HG02571 (cell line): ENCODE data around the gene CDH7.

Experiments
- ATAC-seq: cut with Tn5 transposase; IDR thresholded peaks from one replicate; pipeline ENCODE4 v1.9.1; 2021; ENCODE audit warnings: mild to moderate bottlenecking, moderate library complexity; ENCODE audit not compliant: unreplicated experiment

The CDH7 gene

GRCh38 chr18:65768120-65768778 lies 17.4 kb downstream of the CDH7 start:
- no peak for ATAC-seq

- no peak for ATAC-seq
Measured at GRCh38 chr18:65769652-65770051, 18.8 kb downstream of the CDH7 start.

GRCh38 chr18:65786474-65786873 lies 35.7 kb downstream of the CDH7 start:
- no peak for ATAC-seq

- ATAC-seq: no peak
Measured at GRCh38 chr18:65788373-65788772, 37.6 kb downstream of the CDH7 start.

- ATAC-seq: no peak
Measured at GRCh38 chr18:65790604-65791003, 39.8 kb downstream of the CDH7 start.

GRCh38 chr18:65791719-65792118 lies 40.9 kb downstream of the CDH7 start:
- no peak for ATAC-seq

- ATAC-seq: no peak
Measured at GRCh38 chr18:65792456-65793074, 41.8 kb downstream of the CDH7 start.

GRCh38 chr18:65808759-65809158 lies 57.9 kb downstream of the CDH7 start:
- ATAC-seq: no peak

- no peak for ATAC-seq
Measured at GRCh38 chr18:65811307-65811706, 60.5 kb downstream of the CDH7 start.

- ATAC-seq: no peak
Measured at GRCh38 chr18:65815506-65815905, 64.7 kb downstream of the CDH7 start.

- no peak for ATAC-seq
Measured at GRCh38 chr18:65817178-65817577, 66.4 kb downstream of the CDH7 start.

GRCh38 chr18:65821911-65822310 lies 71.1 kb downstream of the CDH7 start:
- ATAC-seq: no peak

- no peak for ATAC-seq
Measured at GRCh38 chr18:65822826-65823225, 72.0 kb downstream of the CDH7 start.

- no peak for ATAC-seq
Measured at GRCh38 chr18:65827444-65827843, 76.6 kb downstream of the CDH7 start.

GRCh38 chr18:65835881-65836280 lies 85.1 kb downstream of the CDH7 start:
- no peak for ATAC-seq

GRCh38 chr18:65846107-65846506 lies 95.3 kb downstream of the CDH7 start:
- no peak for ATAC-seq

GRCh38 chr18:65852273-65852672 lies 101.5 kb downstream of the CDH7 start:
- no peak for ATAC-seq

- no peak for ATAC-seq
Measured at GRCh38 chr18:65859075-65859474, 108.3 kb downstream of the CDH7 start.

GRCh38 chr18:65869527-65869926 lies 118.7 kb downstream of the CDH7 start:
- ATAC-seq: no peak

GRCh38 chr18:65876310-65876709 lies 125.5 kb downstream of the CDH7 start:
- no peak for ATAC-seq

GRCh38 chr18:65897292-65897691 lies 146.5 kb downstream of the CDH7 start:
- ATAC-seq: no peak

GRCh38 chr18:65901522-65901921 lies 150.7 kb downstream of the CDH7 start:
- no peak for ATAC-seq

GRCh38 chr18:65906621-65907034 lies 155.8 kb downstream of the CDH7 start:
- ATAC-seq: no peak
